ENCODE results near the gene POLR2M.

The POLR2M gene

DNA sequence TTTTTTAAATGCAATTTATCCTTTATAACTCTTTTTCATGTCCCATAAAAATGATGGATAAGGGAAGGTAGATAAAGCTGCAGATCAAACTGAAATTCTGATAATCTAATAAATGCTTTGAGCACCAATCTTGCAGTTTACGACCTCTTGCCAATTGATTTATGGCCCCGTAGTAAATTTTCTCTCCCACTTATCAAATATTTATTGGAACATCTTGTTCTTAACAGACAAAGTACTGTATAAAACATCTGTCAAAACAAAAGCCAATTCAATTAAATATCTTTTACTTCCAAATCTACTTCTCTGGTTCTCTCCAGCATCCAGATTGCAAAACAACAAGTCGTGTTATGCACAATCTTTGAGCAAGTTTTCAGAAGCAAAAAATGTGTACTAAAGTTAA is 34.6 kb downstream of the POLR2M start:
- peaks cover 5% of the 10 kb centered on the region for H3K36me3 Mint-ChIP-seq (ENCODE audit: low read depth)
- H3K27me3 Mint-ChIP-seq: no peaks in the 10 kb centered on the region
- no peaks in the 10 kb centered on the region for H3K4me1 Mint-ChIP-seq (ENCODE audit: low read depth)
- no peak overlapping the region for H3K4me3 Mint-ChIP-seq
- no peak overlapping the region for H3K27ac Mint-ChIP-seq
- H3K9me3 Mint-ChIP-seq: no peaks in the 10 kb centered on the region

- H3K27me3 Mint-ChIP-seq: no peaks in the 10 kb centered on the region
- H3K36me3 Mint-ChIP-seq (ENCODE audit: low read depth): no peaks in the 10 kb centered on the region
- no peak overlapping the region for H3K27ac Mint-ChIP-seq
- H3K4me3 Mint-ChIP-seq: no peak overlapping the region
- peaks cover 5% of the 10 kb centered on the region for H3K4me1 Mint-ChIP-seq (ENCODE audit: low read depth)
- no peaks in the 10 kb centered on the region for H3K9me3 Mint-ChIP-seq
Observed at GRCh38 chr15:57743424-57743823, 36.9 kb downstream of the POLR2M start.

DNA sequence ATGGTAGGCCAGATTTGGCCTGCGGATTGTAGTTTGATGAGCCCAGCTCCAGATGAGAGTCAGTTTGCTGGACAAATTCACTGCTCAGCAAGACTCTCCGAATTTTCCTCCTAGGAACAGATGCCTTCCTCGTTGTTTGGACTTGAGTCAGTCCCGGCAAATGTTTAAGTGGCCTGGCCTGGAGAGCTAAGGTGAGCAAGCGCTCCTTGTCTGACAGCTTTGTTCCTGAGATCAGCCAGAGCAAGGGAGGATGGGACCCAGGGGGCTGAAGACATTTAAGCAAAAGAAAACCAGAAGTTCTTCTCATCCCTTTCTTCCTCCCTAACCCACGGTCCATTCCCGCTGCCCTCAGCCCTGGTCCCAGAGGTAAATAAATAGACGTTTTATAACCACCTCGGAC is 40.3 kb downstream of the POLR2M start:
- H3K9me3 Mint-ChIP-seq: no peaks in the 10 kb centered on the region
- no peak overlapping the region for H3K4me3 Mint-ChIP-seq
- H3K36me3 Mint-ChIP-seq (ENCODE audit: low read depth): no peaks in the 10 kb centered on the region
- no peak overlapping the region for H3K27ac Mint-ChIP-seq
- peaks cover 5% of the 10 kb centered on the region for H3K4me1 Mint-ChIP-seq (ENCODE audit: low read depth)
- H3K27me3 Mint-ChIP-seq: no peaks in the 10 kb centered on the region

DNA sequence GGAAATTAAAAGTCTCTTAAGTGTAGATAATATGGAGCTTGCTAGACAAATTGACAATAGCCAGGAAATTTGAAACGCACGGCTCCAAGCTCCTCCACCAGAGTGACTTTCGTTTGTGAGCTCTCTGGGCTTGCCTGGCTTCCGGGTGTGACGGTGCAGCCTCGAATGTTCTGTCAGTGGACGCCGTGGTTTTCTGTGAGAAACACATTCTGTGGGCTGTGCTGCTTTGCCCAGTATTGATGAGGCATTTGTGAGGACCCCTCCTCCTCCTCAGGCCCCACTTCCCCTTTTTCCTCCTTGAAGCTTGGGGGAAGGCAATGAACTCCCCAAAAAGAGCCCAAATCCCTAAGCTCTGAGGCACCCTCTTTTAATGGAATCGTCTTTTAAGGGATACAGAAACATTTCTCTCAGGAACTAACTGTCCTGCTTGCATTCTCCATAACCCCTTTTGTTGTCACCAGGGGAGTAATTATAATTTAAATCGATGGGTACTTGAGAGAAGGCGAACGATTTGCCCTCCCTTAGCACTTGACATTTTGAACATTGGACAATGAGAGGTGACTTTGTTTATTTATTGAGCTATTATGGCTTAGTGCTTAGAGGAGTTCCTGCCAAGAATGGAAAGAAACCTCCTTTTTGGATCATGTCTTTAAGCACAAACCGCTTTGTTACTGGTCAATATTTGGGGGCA is 40.8 kb downstream of the POLR2M start:
- H3K36me3 Mint-ChIP-seq (ENCODE audit: low read depth): no peaks in the 10 kb centered on the region
- H3K4me1 Mint-ChIP-seq (ENCODE audit: low read depth): peaks cover 5% of the 10 kb centered on the region
- H3K27ac Mint-ChIP-seq: no peak overlapping the region
- no peaks in the 10 kb centered on the region for H3K9me3 Mint-ChIP-seq
- H3K27me3 Mint-ChIP-seq: no peaks in the 10 kb centered on the region
- no peak overlapping the region for H3K4me3 Mint-ChIP-seq

GRCh38 chr15:57751177-57751800 is 44.8 kb downstream of the POLR2M start:
- no peaks in the 10 kb centered on the region for H3K27me3 Mint-ChIP-seq
- no peaks in the 10 kb centered on the region for H3K9me3 Mint-ChIP-seq
- no peaks in the 10 kb centered on the region for H3K36me3 Mint-ChIP-seq (ENCODE audit: low read depth)
- H3K4me1 Mint-ChIP-seq (ENCODE audit: low read depth): peaks cover 5% of the 10 kb centered on the region
- no peak overlapping the region for H3K4me3 Mint-ChIP-seq
- H3K27ac Mint-ChIP-seq: no peak overlapping the region

- Mint-ChIP-seq H3K27me3 (no peaks in the 10 kb centered on the region), H3K27ac (no peak overlapping the region), H3K4me3 (no peak overlapping the region), H3K36me3 (ENCODE audit: low read depth) (no peaks in the 10 kb centered on the region), H3K4me1 (ENCODE audit: low read depth) (no peaks in the 10 kb centered on the region), H3K9me3 (no peaks in the 10 kb centered on the region)
Observed at GRCh38 chr15:57752436-57752835, 45.9 kb downstream of the POLR2M start.

GRCh38 chr15:57752840-57753239 is 46.3 kb downstream of the POLR2M start:
- Mint-ChIP-seq H3K27ac (no peak overlapping the region), H3K9me3 (no peaks in the 10 kb centered on the region), H3K27me3 (no peaks in the 10 kb centered on the region), H3K4me3 (no peak overlapping the region), H3K36me3 (ENCODE audit: low read depth) (no peaks in the 10 kb centered on the region), H3K4me1 (ENCODE audit: low read depth) (no peaks in the 10 kb centered on the region)

GRCh38 chr15:57756466-57756865 is 50.0 kb downstream of the POLR2M start:
- no peak overlapping the region for H3K4me3 Mint-ChIP-seq
- no peaks in the 10 kb centered on the region for H3K27me3 Mint-ChIP-seq
- H3K36me3 Mint-ChIP-seq (ENCODE audit: low read depth): no peaks in the 10 kb centered on the region
- H3K9me3 Mint-ChIP-seq: no peaks in the 10 kb centered on the region
- H3K27ac Mint-ChIP-seq: no peak overlapping the region
- no peaks in the 10 kb centered on the region for H3K4me1 Mint-ChIP-seq (ENCODE audit: low read depth)

DNA sequence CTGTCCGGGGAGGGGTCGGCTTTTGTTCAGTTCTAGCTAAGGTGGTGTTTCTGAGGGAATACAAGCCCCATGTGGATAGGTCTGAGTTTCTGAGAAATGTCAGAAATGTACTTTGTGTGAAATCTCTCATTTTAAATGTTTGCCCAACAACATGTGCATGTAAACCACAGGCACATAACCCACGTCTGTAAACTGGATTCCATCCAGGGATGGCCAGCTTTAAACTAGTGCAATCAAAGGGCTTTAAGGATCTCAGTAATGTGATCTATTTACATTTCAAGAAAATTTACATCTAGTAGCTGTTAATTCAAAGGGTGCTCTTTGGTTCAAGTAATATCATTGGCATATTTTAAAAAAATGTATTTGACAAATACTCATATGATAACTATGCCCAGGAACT is 52.0 kb downstream of the POLR2M start:
- Mint-ChIP-seq H3K4me3 (no peak overlapping the region), H3K36me3 (ENCODE audit: low read depth) (no peaks in the 10 kb centered on the region), H3K27ac (no peak overlapping the region), H3K9me3 (no peaks in the 10 kb centered on the region), H3K4me1 (ENCODE audit: low read depth) (no peaks in the 10 kb centered on the region), H3K27me3 (no peaks in the 10 kb centered on the region)

GRCh38 chr15:57761562-57761961 is 55.0 kb downstream of the POLR2M start:
- no peak overlapping the region for H3K27ac Mint-ChIP-seq
- H3K9me3 Mint-ChIP-seq: no peaks in the 10 kb centered on the region
- H3K36me3 Mint-ChIP-seq (ENCODE audit: low read depth): no peaks in the 10 kb centered on the region
- H3K4me3 Mint-ChIP-seq: no peak overlapping the region
- no peaks in the 10 kb centered on the region for H3K27me3 Mint-ChIP-seq
- H3K4me1 Mint-ChIP-seq (ENCODE audit: low read depth): no peaks in the 10 kb centered on the region

DNA sequence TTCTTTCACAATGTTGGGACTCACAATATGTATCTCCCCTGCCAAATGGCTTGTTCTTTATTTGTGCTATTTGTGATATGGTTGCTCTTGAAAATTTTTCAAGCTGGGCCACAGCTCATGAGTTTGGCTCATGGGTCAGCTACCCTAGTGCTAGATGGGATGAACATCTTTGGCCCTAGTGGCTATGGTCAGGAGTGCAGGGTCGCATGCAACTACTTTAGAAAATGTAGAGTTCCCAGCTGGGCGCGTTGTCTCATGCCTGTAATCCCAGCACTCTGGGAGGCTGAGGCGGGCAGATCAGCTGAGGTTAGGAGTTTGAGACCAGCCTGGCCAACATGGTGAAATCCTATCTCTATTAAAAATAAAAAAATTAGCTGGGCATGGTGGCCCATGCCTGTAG is 55.8 kb downstream of the POLR2M start:
- Mint-ChIP-seq H3K27ac (no peak overlapping the region), H3K4me3 (no peak overlapping the region), H3K36me3 (ENCODE audit: low read depth) (no peaks in the 10 kb centered on the region), H3K4me1 (ENCODE audit: low read depth) (peaks cover 2% of the 10 kb centered on the region), H3K27me3 (no peaks in the 10 kb centered on the region), H3K9me3 (no peaks in the 10 kb centered on the region)

GRCh38 chr15:57763176-57763964 is 56.9 kb downstream of the POLR2M start:
- no peak overlapping the region for H3K27ac Mint-ChIP-seq
- H3K9me3 Mint-ChIP-seq: no peaks in the 10 kb centered on the region
- H3K27me3 Mint-ChIP-seq: no peaks in the 10 kb centered on the region
- H3K4me1 Mint-ChIP-seq (ENCODE audit: low read depth): peaks cover 5% of the 10 kb centered on the region
- H3K36me3 Mint-ChIP-seq (ENCODE audit: low read depth): no peaks in the 10 kb centered on the region
- H3K4me3 Mint-ChIP-seq: no peak overlapping the region
